Ascending aorta (tissue), 2 donors: ENCODE data around the gene MYO5C. TPM values are rescaled to one million over a fixed set of nuclear protein-coding genes. Genes with fewer than 3 reads are reported as not detected.
"Not testable (repeated sequence)": the region's sequence is repeated elsewhere in the genome, so short reads cannot be mapped to it uniquely, and the experiment has no call there.

Experiments
- DNase-seq, 2 donors: peaks; one replicate each; pipeline ENCODE4 v3.0.0-alpha.2; 2019; ENCODE audit warnings: low spot score in 2 of 2
- H3K27ac ChIP-seq, 2 donors: fragments of 200-600 bp; sonication (generic); one replicate each; pipeline ENCODE4 v1.5.1; 2016 to 2017; ENCODE audit warnings: mild to moderate bottlenecking in 1 of 2
- H3K27me3 ChIP-seq: fragments of 200-600 bp; sonication (generic); one replicate; pipeline ENCODE4 v1.5.1; 2017
- H3K36me3 ChIP-seq, 2 donors: fragments of 200-600 bp; sonication (generic); one replicate each; pipeline ENCODE4 v1.5.1; 2016
- H3K4me1 ChIP-seq, 2 donors: fragments of 200-600 bp; sonication (generic); one replicate each; pipeline ENCODE4 v1.5.1; 2016 to 2017; ENCODE audit warnings: mild to moderate bottlenecking in 1 of 2
- H3K4me3 ChIP-seq, 2 donors: fragments of 200-600 bp; sonication (generic); one replicate each; pipeline ENCODE4 v1.5.1; 2016 to 2017; ENCODE audit warnings: mild to moderate bottlenecking in 1 of 2
- H3K9me3 ChIP-seq, 2 donors: fragments of 200-600 bp; sonication (generic); one replicate each; pipeline ENCODE4 v1.5.1; 2016
- CTCF ChIP-seq, 3 experiments: fragments of 200-600 bp in 2 of 3; fragments of 450-650 bp in 1 of 3; sonication (generic) in 2 of 3; IDR thresholded peaks; one replicate each; pipeline ENCODE4 v1.5.1; 2016 to 2019; ENCODE audit warnings: antibody characterized with exemption in 3 of 3, mild to moderate bottlenecking in 1 of 3, moderate library complexity in 1 of 3
- intact Hi-C: fragments of 100-400 bp; cut with DNase I; formaldehyde crosslinking; loops from one replicate; pipeline ENCODE4 v1.15.1; 2023
- total RNA-seq: library from RNA; depleted of rRNA; stranded (reverse); fragments of >200 nt; gene quantifications from one replicate; pipeline ENCODE4 v1.1.0, GENCODE V29; 2016

MYO5C gene
- total RNA-seq, 1 donor from 2014 or later, result 11.0 TPM

- H3K36me3 ChIP-seq, result no peaks in the 10 kb centered on the region
- DNase-seq, result peak; percentile 47 to 91
- intact Hi-C loops, result loop anchor here (2.0 to 10.0 kb wide), 4 partner anchors 73 to 505 kb away; partner anchors contain the start of genes ARPP19 and MAPK6
- no peaks in the 10 kb centered on the region for H3K27me3 ChIP-seq
- H3K4me1 ChIP-seq, result peaks cover 0 to 3% of the 10 kb centered on the region in 2 donors
- H3K27ac ChIP-seq, result peak overlapping the region; percentile 88 to 95
- no peaks in the 10 kb centered on the region for H3K9me3 ChIP-seq
- H3K4me3 ChIP-seq, result peak overlapping the region; percentile 95 to 99
- no peak for TF ChIP-seq CTCF (IDR thresholded peaks at IDR 0.05)
Observed at GRCh38 chr15:52179278-52180195, 116.1 kb downstream of the MYO5C start.

GRCh38 chr15:52178765-52179164 lies 116.8 kb downstream of the MYO5C start:
- H3K36me3 ChIP-seq, result no peaks in the 10 kb centered on the region
- H3K27ac ChIP-seq, result peak overlapping the region; percentile 88 to 95
- H3K4me3 ChIP-seq, result peak overlapping the region; percentile 95 to 99
- intact Hi-C loops, result loop anchor here (2.0 to 5.0 kb wide), 2 partner anchors 160 to 389 kb away; partner anchors contain the start of genes ARPP19 and MAPK6
- no peak for DNase-seq
- H3K9me3 ChIP-seq, result no peaks in the 10 kb centered on the region
- H3K4me1 ChIP-seq, result peaks cover 0 to 3% of the 10 kb centered on the region in 2 donors
- no peak for TF ChIP-seq CTCF (IDR thresholded peaks at IDR 0.05)
- H3K27me3 ChIP-seq, result no peaks in the 10 kb centered on the region

- intact Hi-C loops, result no loop called here
- DNase-seq, result no peak
- Histone ChIP-seq H3K27ac (no peak overlapping the region), H3K4me1 (no peaks in the 10 kb centered on the region), H3K9me3 (no peaks in the 10 kb centered on the region), H3K27me3 (no peaks in the 10 kb centered on the region), H3K4me3 (no peak overlapping the region), H3K36me3 (no peaks in the 10 kb centered on the region)
- no peak for TF ChIP-seq CTCF (IDR thresholded peaks at IDR 0.05)
Observed at GRCh38 chr15:52172869-52173268, 122.7 kb downstream of the MYO5C start.

- Histone ChIP-seq H3K4me1 (no peaks in the 10 kb centered on the region), H3K9me3 (no peaks in the 10 kb centered on the region), H3K4me3 (no peak overlapping the region), H3K27ac (no peak overlapping the region), H3K36me3 (no peaks in the 10 kb centered on the region), H3K27me3 (no peaks in the 10 kb centered on the region)
- DNase-seq, result no peak
- TF ChIP-seq CTCF (IDR thresholded peaks at IDR 0.05), result no peak
- intact Hi-C loops, result no loop called here
Observed at GRCh38 chr15:52171807-52172206, 123.8 kb downstream of the MYO5C start.

- Histone ChIP-seq H3K9me3 (no peaks in the 10 kb centered on the region), H3K4me3 (no peak overlapping the region), H3K27ac (no peak overlapping the region), H3K27me3 (no peaks in the 10 kb centered on the region), H3K4me1 (no peaks in the 10 kb centered on the region), H3K36me3 (no peaks in the 10 kb centered on the region)
- no peak for DNase-seq
- intact Hi-C loops, result no loop called here
- TF ChIP-seq CTCF (IDR thresholded peaks at IDR 0.05), result no peak
Observed at GRCh38 chr15:52171386-52171785, 124.2 kb downstream of the MYO5C start.

GRCh38 chr15:52170199-52170598 lies 125.4 kb downstream of the MYO5C start:
- H3K27me3 ChIP-seq, H3K4me1 ChIP-seq, intact Hi-C loops, H3K27ac ChIP-seq, H3K9me3 ChIP-seq, DNase-seq, H3K4me3 ChIP-seq, H3K36me3 ChIP-seq: not testable (repeated sequence)

GRCh38 chr15:52165494-52166131 lies 130.0 kb downstream of the MYO5C start:
- H3K9me3 ChIP-seq, H3K27me3 ChIP-seq, DNase-seq, H3K4me3 ChIP-seq, intact Hi-C loops, H3K4me1 ChIP-seq, H3K27ac ChIP-seq: not testable (repeated sequence)
- H3K36me3 ChIP-seq, result peaks cover 6 to 24% of the 10 kb centered on the region in 2 donors
